Myocyte (in vitro differentiated cells): ENCODE measurements around the gene CYP39A1. TPM values are rescaled to one million over a fixed set of nuclear protein-coding genes. Genes with fewer than 3 reads are reported as not detected.

Experiments
- DNase-seq: peaks from one replicate; pipeline ENCODE4 v3.0.0-alpha.2; 2012; ENCODE audit warnings: low read depth
- polyA plus RNA-seq: library from polyadenylated mRNA; unstranded; fragments of >200 nt; gene quantifications from one replicate; pipeline ENCODE4 v1.2.1, GENCODE V29; 2012; ENCODE audit warnings: missing spikeins
- total RNA-seq: library from RNA; depleted of rRNA; stranded (reverse); fragments of >200 nt; gene quantifications from 2 replicates; pipeline ENCODE4 v1.2.3, GENCODE V29; 2014

CYP39A1 gene, protein sequence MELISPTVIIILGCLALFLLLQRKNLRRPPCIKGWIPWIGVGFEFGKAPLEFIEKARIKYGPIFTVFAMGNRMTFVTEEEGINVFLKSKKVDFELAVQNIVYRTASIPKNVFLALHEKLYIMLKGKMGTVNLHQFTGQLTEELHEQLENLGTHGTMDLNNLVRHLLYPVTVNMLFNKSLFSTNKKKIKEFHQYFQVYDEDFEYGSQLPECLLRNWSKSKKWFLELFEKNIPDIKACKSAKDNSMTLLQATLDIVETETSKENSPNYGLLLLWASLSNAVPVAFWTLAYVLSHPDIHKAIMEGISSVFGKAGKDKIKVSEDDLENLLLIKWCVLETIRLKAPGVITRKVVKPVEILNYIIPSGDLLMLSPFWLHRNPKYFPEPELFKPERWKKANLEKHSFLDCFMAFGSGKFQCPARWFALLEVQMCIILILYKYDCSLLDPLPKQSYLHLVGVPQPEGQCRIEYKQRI
- total RNA-seq, result 0.24 and 1.4 TPM in 2 replicates
- polyA plus RNA-seq, result 0.83 TPM

DNA sequence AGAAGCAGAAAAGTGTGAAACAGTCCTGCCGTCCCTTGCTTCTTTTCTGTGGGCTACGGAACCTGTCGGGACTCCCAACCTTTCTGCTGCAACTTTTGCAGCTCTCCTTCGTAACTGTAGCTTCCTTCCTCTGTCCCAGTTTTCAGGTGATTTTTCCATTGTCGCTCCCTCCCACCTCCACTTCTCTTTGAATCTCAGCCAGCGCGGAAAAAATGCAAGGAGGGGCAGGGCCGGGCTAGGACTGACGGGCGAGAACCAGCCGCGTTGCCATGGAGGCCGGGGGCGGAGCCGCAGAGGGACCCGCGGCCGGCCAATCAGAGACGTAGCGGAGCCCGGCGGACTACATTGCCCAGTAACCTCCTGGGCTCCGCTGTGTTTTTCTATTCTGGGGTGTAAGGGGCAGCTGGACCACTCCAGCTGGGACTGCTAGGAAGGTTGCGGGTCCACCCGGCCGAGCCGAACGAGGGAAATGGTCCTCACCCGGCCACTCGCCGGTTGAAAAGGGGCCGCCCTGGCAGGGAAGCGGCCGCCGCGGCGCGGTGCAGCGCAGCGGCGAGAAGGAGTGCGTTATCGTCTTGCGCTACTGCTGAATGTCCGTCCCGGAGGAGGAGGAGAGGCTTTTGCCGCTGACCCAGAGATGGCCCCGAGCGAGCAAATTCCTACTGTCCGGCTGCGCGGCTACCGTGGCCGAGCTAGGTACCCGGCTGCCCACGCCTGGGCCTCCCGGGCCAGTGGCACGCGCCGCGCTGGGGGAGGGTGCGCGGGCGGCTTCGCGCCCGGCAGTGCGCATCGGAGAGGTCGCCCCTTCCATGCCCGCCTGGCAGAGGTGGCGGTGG is at the start of gene CYP39A1, which contains the start of gene SLC25A27:
Gene CYP39A1, minus strand, starts transcription at position 216 of the 836 bp plus-strand sequence. CDS start 236 bp downstream, outside the sequence.
Gene SLC25A27, plus strand, starts transcription at position 373 of the 836 bp plus-strand sequence. Its CDS starts 218 bp downstream, at position 591.
- peak; percentile 90 for DNase-seq

DNA sequence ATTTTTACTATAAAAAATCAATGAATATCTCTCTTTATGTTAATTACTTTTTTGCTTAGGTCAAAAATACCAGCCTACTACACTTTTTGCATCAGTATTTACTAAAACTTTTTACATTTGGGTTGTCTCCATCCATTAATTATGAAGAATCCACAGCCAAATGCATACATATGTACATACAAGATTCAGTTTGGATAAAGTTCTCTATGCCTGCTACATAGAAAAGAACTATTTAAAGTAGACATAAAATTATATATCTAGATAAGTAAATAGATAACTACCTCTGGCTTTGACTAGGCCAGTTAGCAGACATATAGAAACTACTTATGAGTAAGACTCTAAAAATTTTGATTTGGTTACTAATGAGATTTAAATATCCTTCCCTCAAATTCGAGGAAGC is 47.4 kb upstream of the CYP39A1 start:
- no peak for DNase-seq

DNA sequence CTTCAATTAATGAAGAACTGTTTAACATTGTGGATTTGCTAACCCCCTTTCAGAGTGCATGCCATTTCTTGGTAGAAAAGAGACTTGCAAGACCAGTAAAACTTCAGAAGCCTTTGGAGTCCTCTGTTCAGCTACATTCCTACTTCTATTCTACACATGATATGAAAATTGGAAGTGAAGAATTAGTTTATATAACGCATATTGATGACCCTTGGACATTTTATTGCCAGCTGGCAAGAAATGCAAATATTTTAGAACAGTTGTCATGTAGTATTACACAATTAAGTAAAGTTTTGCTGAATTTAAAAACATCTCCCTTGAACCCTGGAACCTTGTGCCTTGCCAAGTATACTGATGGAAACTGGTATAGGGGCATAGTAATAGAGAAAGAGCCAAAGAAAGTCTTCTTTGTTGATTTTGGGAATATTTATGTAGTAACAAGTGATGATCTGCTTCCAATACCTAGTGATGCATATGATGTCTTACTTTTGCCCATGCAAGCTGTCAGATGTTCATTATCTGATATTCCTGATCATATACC is 38.4 kb upstream of the CYP39A1 start:
- no peak for DNase-seq

DNA sequence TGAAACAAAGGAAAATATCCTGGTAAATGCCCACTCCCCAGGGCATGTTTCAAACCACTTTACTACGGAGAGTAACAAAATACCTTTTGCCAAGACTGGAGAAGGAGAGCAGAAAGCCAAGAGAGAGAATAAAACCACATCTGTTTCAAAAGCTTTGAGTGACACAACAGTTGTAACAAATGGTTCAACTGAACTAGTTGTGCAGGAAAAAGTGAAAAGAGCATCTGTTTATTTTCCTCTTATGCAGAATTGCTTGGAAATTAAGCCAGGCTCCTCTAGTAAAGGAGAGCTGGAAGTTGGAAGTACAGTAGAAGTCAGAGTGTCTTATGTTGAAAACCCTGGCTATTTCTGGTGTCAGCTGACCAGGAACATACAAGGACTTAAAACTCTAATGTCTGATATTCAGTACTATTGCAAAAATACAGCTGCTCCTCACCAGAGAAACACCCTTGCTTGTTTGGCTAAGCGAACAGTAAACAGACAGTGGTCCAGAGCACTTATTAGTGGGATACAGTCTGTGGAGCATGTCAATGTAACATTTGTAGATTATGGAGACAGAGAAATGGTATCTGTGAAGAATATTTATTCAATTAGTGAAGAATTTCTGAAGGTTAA is 37.6 kb upstream of the CYP39A1 start:
- DNase-seq, result peak; percentile 65

DNA sequence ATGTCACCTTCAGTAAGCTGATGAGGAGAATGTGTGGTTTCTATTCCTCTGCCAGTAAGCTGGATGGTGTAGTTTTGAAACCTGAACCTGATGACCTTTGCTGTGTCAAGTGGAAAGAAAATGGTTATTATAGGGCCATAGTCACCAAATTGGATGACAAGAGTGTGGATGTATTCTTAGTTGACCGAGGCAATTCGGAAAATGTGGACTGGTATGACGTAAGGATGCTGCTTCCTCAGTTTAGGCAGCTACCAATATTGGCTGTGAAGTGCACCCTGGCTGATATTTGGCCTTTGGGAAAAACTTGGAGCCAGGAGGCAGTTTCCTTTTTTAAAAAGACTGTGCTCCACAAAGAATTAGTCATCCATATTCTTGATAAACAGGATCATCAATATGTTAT is 37.0 kb upstream of the CYP39A1 start:
- DNase-seq, result no peak

DNA sequence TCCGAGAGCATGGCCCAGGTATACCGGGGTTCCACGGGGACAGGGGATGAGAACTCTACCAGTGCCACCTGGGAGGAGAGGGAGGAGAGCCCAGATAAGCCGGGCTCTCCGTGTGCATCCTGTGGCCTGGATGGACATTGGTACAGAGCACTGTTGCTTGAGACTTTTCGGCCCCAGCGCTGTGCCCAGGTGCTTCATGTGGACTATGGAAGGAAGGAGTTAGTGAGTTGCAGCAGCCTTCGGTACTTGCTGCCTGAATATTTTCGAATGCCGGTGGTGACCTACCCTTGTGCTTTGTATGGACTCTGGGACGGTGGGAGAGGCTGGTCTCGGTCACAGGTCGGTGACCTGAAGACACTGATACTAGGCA is 36.3 kb upstream of the CYP39A1 start:
- no peak for DNase-seq

DNA sequence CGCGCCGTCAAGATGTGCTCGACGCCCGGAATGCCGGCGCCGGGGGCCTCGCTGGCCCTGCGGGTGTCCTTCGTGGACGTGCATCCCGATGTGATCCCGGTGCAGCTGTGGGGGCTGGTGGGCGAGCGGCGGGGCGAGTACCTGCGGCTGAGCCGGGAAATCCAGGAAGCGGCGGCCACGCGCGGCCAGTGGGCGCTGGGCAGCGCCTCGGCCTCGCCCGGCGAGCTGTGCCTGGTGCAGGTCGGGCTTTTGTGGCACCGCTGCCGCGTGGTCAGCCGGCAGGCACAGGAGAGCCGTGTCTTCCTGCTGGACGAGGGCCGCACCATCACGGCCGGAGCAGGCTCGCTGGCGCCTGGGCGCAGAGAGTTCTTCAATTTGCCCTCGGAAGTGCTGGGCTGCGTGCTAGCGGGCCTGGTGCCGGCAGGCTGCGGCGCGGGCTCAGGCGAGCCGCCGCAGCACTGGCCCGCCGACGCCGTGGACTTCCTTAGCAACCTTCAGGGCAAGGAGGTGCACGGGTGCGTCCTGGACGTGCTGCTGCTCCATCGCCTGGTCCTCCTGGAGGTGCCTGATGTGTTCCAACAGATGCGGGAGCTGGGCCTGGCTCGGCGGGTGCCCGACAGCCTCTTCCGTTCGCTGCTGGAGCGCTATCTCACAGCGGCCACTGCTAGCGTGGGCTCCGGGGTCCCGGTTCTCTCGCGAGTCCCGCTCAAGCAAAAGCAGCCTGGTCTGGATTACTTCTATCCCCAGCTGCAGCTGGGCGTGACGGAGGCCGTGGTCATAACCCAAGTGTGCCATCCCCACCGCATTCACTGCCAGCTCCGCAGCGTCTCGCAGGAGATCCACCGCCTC is 35.7 kb upstream of the CYP39A1 start:
- no peak for DNase-seq

DNA sequence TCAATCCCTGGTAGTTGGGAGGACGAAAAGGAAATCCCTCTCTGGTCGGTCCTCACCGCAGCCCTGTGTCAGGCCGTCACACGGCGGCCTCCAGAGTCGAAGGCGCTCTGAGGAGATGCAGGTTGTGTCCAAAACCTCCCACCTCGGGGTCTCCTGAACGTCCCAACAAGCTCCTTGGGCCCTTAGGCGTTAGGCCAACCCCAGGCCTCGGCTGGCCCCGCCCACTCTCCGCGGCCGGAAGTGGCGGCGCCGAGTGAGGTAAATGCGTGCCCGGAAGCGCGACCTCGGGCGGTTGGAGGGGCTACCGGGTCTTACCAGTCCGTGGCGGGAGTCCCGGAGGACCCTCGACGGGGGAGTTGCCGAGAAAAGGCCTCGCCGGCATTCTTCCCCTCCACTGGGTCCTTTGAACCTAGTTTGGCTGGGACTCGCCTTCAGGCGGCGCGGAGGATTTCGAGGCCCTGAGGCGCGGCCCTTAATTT is 35.0 kb upstream of the CYP39A1 start, which contains the start of gene TDRD6:
Gene TDRD6, plus strand, starts transcription at position 267 of the 479 bp plus-strand sequence. CDS start 244 bp downstream, outside the sequence.
- DNase-seq, result no peak

DNA sequence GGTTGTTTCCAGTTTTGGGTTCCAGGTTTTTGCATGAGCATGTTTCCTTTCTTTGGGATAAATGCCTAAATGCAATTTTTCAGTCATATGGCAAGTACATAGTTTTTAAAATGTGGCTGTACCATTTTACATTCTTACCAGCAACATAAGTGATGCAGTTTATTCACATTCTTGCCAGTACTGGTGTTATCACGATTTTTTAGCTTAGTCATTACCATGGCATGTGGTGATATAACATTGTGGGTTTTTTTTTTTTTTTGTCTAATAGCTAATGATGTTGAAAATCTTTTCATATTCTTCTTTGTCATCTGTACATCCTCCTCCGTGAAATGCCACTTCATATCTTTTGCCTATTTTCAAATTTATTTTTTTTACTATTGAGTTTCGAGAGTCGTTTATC is 32.2 kb upstream of the CYP39A1 start:
- peak; percentile 8 for DNase-seq

DNA sequence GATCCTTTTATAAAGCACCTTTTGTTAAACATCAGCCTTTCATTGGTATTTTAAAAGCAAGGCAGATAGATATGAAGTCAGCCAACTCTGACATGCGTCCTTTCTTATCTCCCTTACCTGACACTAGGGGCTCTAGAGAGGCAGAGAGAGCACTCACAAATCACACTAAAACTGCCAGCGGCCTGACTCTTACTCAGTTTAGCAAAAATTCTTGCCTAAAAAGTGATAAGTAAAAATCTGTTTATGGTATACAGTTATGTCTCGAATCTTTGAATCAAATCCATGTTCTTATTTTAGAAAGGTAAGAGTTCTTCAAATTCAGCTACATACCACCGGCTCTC is 24.7 kb upstream of the CYP39A1 start:
- no peak for DNase-seq

DNA sequence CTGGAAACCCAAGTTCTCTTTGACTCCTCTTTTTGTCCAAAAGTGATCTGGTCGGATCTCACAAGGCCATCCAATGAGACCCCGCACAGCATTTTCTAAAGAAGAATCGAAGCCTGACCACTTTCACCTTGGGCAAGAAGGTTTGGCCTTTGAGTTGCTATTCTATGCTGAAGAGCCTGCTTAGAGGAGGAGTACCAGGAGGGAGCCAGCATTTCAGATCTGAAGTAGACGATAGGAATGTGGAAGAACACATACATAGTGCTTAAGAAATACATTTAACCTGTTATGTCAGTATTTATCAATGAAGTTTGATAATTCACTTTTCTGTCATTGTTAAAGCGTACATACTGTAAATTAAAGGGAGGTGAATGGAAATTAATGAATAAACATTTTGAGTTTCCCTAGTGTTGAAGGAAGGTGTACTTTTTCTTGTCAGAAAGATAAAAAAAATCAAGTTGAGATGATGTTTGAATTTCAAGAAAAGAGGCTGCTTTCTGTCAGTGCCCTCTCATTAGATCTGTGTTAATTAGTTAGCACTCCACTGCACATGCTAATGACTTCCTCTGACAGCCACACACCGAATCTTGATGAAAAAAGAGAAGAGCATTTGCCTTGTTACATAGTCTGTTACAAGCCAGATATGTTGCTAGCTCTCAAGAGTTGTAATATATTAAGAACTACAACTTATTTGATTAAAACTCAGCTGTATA is 24.1 kb upstream of the CYP39A1 start:
- DNase-seq, result no peak

DNA sequence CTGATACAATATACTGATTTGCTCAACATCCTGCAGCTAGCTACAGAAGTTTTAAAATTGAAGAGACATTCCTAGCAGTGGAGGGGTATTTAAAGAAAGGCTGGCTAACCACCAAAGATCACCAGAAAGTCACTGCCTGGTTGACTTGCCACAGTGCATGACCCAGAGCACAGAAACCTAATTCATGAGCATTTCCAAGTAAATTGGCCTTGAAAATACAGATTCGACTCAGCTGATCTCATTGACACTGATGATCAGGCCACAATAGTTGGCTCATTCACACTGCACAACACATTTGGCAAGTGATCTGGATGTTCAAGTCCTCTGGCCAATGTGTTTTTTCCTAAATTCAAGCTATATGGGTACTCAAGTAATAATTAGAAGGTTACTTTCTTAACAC is 21.8 kb upstream of the CYP39A1 start:
- DNase-seq, result no peak

DNA sequence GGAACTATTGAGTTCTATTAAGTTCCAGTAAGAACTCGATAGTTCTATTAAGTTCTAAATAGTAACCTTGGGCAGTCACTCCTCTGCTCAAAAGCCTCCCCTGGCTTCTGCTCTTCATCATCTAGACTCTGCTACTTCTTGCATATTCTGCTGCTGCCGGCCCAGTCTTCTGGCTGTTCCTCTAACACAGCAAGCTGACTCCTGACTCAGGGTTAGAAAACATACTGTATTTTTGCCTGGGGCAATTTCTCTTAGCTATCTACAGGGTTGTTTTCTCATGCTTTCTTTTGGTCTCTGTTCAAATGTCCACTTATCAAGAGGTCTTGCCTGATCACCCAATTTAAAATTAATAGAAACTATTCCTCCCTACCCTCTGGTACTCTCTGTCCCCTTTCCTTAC is 14.8 kb upstream of the CYP39A1 start:
- no peak for DNase-seq

DNA sequence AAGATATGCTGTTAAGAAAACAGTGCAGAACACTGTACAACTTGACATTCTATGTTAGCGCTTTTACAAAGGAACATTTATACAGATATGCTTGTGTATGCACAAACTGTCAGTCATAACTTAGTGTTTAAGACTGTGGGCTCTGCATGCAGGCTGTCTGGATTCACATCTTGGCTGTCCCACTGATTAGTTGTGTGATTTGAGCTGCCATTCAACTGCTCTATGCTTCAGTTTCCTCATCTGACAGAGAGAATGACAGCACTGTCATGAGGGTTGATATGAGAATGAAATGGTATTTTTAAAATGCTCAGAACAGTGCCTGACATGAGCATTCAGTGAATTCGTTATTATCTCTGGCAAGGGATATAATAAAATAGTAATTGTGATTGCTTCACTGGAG is 8.9 kb upstream of the CYP39A1 start:
- DNase-seq, result no peak

DNA sequence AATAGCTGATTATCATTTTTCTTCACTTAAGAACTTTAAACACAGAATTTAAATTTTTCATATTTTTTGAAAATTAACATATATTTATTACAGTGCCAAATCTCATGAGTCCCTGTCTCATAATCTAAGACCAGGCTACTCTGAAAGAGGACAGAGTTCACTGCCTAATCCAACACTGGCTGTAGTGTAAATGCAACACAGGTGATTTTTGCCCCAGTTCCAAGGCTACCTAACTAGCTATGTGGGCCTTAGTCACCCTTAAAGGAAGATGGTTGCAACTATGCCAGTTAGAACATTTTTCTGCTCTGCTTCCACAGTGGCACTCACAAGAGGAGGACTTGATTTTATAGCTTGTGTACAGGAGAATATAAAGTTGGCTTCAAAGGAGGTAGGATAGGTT is 5.0 kb upstream of the CYP39A1 start:
- no peak for DNase-seq

DNA sequence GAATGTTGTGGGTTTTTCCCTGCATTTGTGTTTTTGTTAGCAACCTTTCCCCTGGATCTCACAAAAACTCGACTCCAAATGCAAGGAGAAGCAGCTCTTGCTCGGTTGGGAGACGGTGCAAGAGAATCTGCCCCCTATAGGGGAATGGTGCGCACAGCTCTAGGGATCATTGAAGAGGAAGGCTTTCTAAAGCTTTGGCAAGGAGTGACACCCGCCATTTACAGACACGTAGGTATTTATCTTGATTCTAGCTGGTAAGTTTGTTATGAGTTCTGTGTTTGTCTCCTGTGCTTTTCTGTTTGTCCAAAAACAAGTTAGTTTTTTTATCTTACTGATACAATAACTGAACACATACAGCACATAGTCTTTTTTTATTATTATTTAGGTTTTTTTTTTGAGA is 3.2 kb upstream of the CYP39A1 start:
- DNase-seq, result no peak

DNA sequence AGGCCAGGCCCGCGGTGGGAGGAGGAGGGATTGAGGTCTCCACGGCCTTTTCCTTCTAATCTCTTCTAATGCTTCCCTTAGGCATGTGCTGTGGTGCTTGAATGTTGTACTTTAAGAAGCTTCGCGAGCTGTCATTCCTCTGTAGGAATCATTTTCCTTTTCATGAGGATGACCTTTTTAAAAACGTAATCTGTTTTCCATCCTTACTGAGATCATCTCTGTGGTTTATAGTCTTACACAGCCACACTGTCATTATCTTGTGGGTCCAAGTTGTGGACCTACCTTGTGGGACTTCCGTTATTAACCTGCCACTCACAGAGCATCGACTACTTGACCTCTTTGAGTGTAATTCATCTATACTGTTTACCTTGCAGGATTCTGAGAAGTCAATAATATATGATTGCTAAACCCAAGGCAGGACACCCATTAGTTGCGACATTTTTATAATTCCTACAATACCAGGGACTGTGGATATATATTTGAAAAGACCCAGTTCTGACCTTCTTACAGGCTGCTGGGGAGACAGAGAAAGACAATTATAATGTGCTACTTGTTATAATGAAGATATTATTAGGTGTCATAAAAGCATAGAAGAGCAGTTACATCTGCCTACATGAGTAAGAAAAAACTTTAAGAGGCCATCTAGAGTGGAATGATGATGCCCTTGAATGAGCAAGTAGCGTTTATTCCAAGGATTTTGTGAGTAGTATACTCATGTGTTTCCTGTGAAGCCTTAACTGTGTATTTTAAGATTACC is 999 bp upstream of the CYP39A1 start:
- DNase-seq, result no peak

DNA sequence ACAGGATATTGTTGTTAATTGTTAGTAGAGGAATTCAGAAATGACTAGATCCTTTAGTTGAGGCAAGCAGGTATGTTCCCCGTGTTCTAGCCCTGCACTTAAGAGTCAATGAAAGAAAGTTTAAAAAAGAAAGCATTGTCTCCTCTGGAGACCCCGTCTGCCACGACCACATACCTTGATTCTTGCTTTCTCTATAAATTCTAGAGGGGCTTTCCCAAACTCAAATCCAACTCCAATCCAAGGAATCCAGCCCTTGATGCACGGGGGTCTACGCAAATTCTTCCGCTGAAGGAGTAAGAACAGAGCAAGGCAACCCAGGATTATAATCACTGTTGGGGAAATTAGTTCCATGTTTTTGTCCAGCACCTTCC is 401 bp downstream of the CYP39A1 start:
- no peak for DNase-seq

DNA sequence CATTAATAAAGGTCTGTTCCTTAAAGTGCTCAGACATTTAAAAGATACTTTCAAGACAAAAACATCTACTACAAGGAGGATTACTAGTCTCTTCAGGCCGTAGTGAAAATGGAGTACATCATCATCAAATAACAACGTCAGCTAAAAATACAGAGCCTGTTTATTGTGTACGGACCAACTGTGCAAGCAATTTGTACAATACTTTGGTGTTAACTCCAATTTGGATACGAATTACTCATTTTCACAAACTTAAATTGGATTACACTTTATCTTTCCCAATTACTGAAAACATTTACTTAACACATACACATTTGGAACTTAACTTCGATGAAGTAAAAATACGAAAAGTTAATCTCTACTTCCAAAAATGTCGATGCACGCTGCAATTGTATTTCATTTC is 802 bp downstream of the CYP39A1 start:
- no peak for DNase-seq
